GM12878 (cell line): ENCODE results near the gene LRP1B. TPM values are rescaled to one million over a fixed set of nuclear protein-coding genes. Genes with fewer than 3 reads are reported as not detected.

Source experiments
- ATAC-seq: fragments of 200-7000 bp; cut with Tn5 transposase; 3 replicates; pipeline ENCODE4 v1.9.1; 2020; ENCODE audit warnings: mild to moderate bottlenecking, moderate library complexity
- BruUV-seq: library from RNA; stranded (reverse); fragments of 400-500 nt; replicated peaks from 2 replicates; lab custom pipeline; 2021; lab: Mats Ljungman, UMichigan
- CTCF ChIA-PET: fragments of 300-600 bp; sonication (Branson Sonifier 250); formaldehyde crosslinking; extraction: SDS; loops from one replicate; lab custom pipeline; 2021; ENCODE audit warnings: inconsistent platforms; lab: Yijun Ruan, JAX
- POLR2A ChIA-PET: fragments of 350-600 bp; formaldehyde crosslinking; extraction: SDS; loops from one replicate; lab custom pipeline; 2021; ENCODE audit warnings: inconsistent platforms; lab: Charles Lee
- RAD21 ChIA-PET: fragments of 300-600 bp; sonication (Branson Sonifier 250); formaldehyde crosslinking; loops from one replicate; lab custom pipeline; 2023; ENCODE audit warnings: antibody characterized with exemption; ENCODE audit not compliant: unreplicated experiment; lab: Charles Lee
- SMC1A ChIA-PET: fragments of 300-600 bp; sonication (Branson Sonifier 250); formaldehyde crosslinking; loops from one replicate; lab custom pipeline; 2023; ENCODE audit not compliant: unreplicated experiment, uncharacterized antibody; lab: Charles Lee
- DNase-seq: peaks from one replicate; pipeline ENCODE4 v3.0.0-alpha.2; 2011; ENCODE audit warnings: low read depth, low spot score
- FAIRE-seq: peaks from 3 replicates; lab custom pipeline; 2011; peaks lifted over from hg19 to GRCh38; lab: Jason Lieb, UNC
- H2AFZ ChIP-seq: 2 replicates; pipeline ENCODE4 v1.6.0; 2011; ENCODE audit warnings: low read depth, low read length, control low read depth; ENCODE audit not compliant: control insufficient read depth
- H3K27ac ChIP-seq: 2 replicates; pipeline ENCODE4 v1.5.1; 2011; ENCODE audit warnings: control low read depth; ENCODE audit not compliant: control insufficient read depth, insufficient read depth
- H3K27me3 ChIP-seq, 2 experiments: replicated peaks in 1 of 2; 2 replicates each; pipeline versions ENCODE4 v1.6.0 to v1.6.1; 2011; ENCODE audit warnings: low read length in 1 of 2; ENCODE audit not compliant: control insufficient read depth in 2 of 2, insufficient read depth in 2 of 2
- H3K36me3 ChIP-seq, 2 experiments: 2 replicates each; pipeline ENCODE4 v1.5.1; 2011; ENCODE audit warnings: low read length in 1 of 2; ENCODE audit not compliant: control insufficient read depth in 2 of 2, insufficient read depth in 2 of 2
- H3K4me1 ChIP-seq: 2 replicates; pipeline ENCODE4 v1.6.1; 2011; ENCODE audit warnings: mild to moderate bottlenecking, low read length, moderate library complexity, mixed read lengths; ENCODE audit not compliant: control insufficient read depth, insufficient read depth
- H3K4me2 ChIP-seq: 2 replicates; pipeline ENCODE4 v1.6.0; 2011; ENCODE audit warnings: control low read depth; ENCODE audit not compliant: control insufficient read depth, insufficient read depth
- H3K4me3 ChIP-seq: fragments of 200-600 bp; sonication (generic); 2 replicates; pipeline ENCODE4 v1.5.1; 2016
- H3K79me2 ChIP-seq: 2 replicates; pipeline ENCODE4 v1.6.0; 2011; ENCODE audit warnings: low read length; ENCODE audit not compliant: control insufficient read depth, insufficient read depth
- H3K9ac ChIP-seq: 2 replicates; pipeline ENCODE4 v1.8.0; 2011; ENCODE audit warnings: low read length, control low read depth, mixed read lengths; ENCODE audit not compliant: control insufficient read depth, insufficient read depth
- H3K9me3 ChIP-seq: replicated peaks from 3 replicates; pipeline ENCODE4 v1.5.1; 2011; ENCODE audit warnings: mild to moderate bottlenecking, low read length; ENCODE audit not compliant: control insufficient read depth, insufficient read depth
- H4K20me1 ChIP-seq: 2 replicates; pipeline ENCODE4 v1.6.0; 2011; ENCODE audit not compliant: control insufficient read depth, insufficient read depth
- CBX5 ChIP-seq: sonication (generic); IDR thresholded peaks from 2 replicates; pipeline ENCODE4 v1.6.1; 2016; ENCODE audit warnings: low read depth, moderate library complexity, mild to moderate bottlenecking, inconsistent platforms
- E2F8 ChIP-seq: fragments of 450-650 bp; IDR thresholded peaks from 2 replicates; pipeline ENCODE4 v1.6.1; 2018; ENCODE audit warnings: mild to moderate bottlenecking, low read depth, moderate library complexity; ENCODE audit not compliant: partially characterized antibody
- MTA3 ChIP-seq: IDR thresholded peaks from 2 replicates; pipeline ENCODE4 v1.6.1; 2012; ENCODE audit warnings: low read length, inconsistent platforms, borderline replicate concordance
- NFYB ChIP-seq: IDR thresholded peaks from 2 replicates; pipeline ENCODE4 v1.6.1; 2011; ENCODE audit warnings: low read depth, mild to moderate bottlenecking, low read length, improper control_type of control experiment, moderate library complexity; ENCODE audit not compliant: insufficient read depth
- PKNOX1 ChIP-seq: fragments of 450-650 bp; IDR thresholded peaks from 2 replicates; pipeline ENCODE4 v1.6.1; 2016; ENCODE audit warnings: mild to moderate bottlenecking
- SMAD5 ChIP-seq: IDR thresholded peaks from 2 replicates; pipeline ENCODE4 v1.6.1; 2016; ENCODE audit warnings: antibody characterized with exemption, low read depth
- TCF3 ChIP-seq: IDR thresholded peaks from 2 replicates; pipeline ENCODE4 v1.6.1; 2012; ENCODE audit warnings: low read depth, mild to moderate bottlenecking, low read length, borderline replicate concordance; ENCODE audit not compliant: insufficient read depth
- WRNIP1 ChIP-seq: IDR thresholded peaks from 2 replicates; pipeline ENCODE4 v1.6.1; 2011; ENCODE audit warnings: low read depth, low read length, improper control_type of control experiment, borderline replicate concordance
- YBX1 ChIP-seq: fragments of 450-650 bp; IDR thresholded peaks from 2 replicates; pipeline ENCODE4 v1.6.1; 2016; ENCODE audit warnings: antibody characterized with exemption
- ZNF592 ChIP-seq: fragments of 450-650 bp; IDR thresholded peaks from 2 replicates; pipeline ENCODE4 v1.6.1; 2017; ENCODE audit warnings: mild to moderate bottlenecking, moderate library complexity
- ZNF687 ChIP-seq: fragments of 450-650 bp; IDR thresholded peaks from 2 replicates; pipeline ENCODE4 v1.6.1; 2017; ENCODE audit warnings: mild to moderate bottlenecking, moderate library complexity
- WGBS: methylation state at CpG from one replicate; pipeline ENCODE4 v1.1.6; 2016; ENCODE audit warnings: low lambda C conversion rate; ENCODE audit not compliant: insufficient replicate concordance, insufficient coverage; ENCODE audit errors: missing lambda C conversion rate; 5-methylcytosine and 5-hydroxymethylcytosine counted together
- in situ Hi-C: fragments of 300-500 bp; cut with MboI; formaldehyde crosslinking; loops from 9 replicates; pipeline ENCODE4 v1.14.3; 2018; ENCODE audit warnings: mixed read lengths
- intact Hi-C: fragments of 100-400 bp; cut with micrococcal nuclease; formaldehyde crosslinking; loops from one replicate; pipeline ENCODE4 v1.14.2; 2022; ENCODE audit not compliant: unreplicated experiment
- polyA plus RNA-seq, 11 experiments: library from polyadenylated mRNA; depleted of rRNA in 4 of 11; unstranded in 6 of 11; stranded (reverse) in 5 of 11; fragments of >200 nt; fragmentation: Nextera tagmentation in 4 of 11; fragmentation: Illumina TruSeq in 1 of 11; extraction: Ambion mirVana in 4 of 11; extraction: Trizol in 1 of 11; gene quantifications; 1 replicate in 1 of 11; 2 replicates in 10 of 11; pipeline versions ENCODE4 v1.2.1 to v1.2.3, GENCODE V29; 2011 to 2016; ENCODE audit warnings: inconsistent platforms in 2 of 11, missing spikeins in 2 of 11, low read depth in 1 of 11
- total RNA-seq, 4 experiments: library from RNA; depleted of rRNA in 3 of 4; stranded (reverse); fragments of >200 nt in 3 of 4; fragmentation: Illumina TruSeq in 1 of 4; extraction: Trizol in 1 of 4; gene quantifications; 2 replicates each; pipeline versions ENCODE4 v1.2.1 to v1.2.3, GENCODE V29; 2013 to 2021

Gene LRP1B
- total and polyA plus RNA-seq, 10 of the 15 experiments (the other 5 are each of a cell fraction or from before 2014, with no cell fraction given) = under 0.01 to 0.06 (median 0.03) TPM; not detected in 5

- Histone ChIP-seq H3K27me3 (no peaks in the 10 kb centered on the region), H2AFZ (no peak overlapping the region), H4K20me1 (no peaks in the 10 kb centered on the region), H3K4me2 (no peak overlapping the region), H3K36me3 (no peaks in the 10 kb centered on the region), H3K9ac (no peak overlapping the region), H3K9me3 (no peaks in the 10 kb centered on the region), H3K79me2 (no peaks in the 10 kb centered on the region), H3K4me3 (no peak overlapping the region), H3K27ac (no peak overlapping the region), H3K4me1 (no peaks in the 10 kb centered on the region)
- intact Hi-C loops = no loop called here
- SMC1A ChIA-PET = no interaction called here
- in situ Hi-C loops = no loop called here
- CTCF ChIA-PET = no interaction called here
- POLR2A ChIA-PET = no interaction called here
- BruUV-seq = no TSS peak
- RAD21 ChIA-PET = no interaction called here
- 0% methylated on average over 1 of the region's 1 CpG for WGBS
- ATAC-seq = no peak
- DNase-seq = no peak
- FAIRE-seq = no peak
- TF ChIP-seq WRNIP1 (no peak), MTA3 (no peak), TCF3 (no peak), NFYB (no peak), PKNOX1 (no peak), CBX5 (no peak), SMAD5 (no peak), ZNF592 (no peak), YBX1 (no peak), E2F8 (no peak), ZNF687 (no peak)
These were observed 944.3 kb downstream of the LRP1B start for GRCh38 chr2:141186413-141187074.
